ENCODE measurements around the gene NGF. TPM values are rescaled to one million over a fixed set of nuclear protein-coding genes. Genes with fewer than 3 reads are reported as not detected.
A peak's percentile ranks its signal among the peaks of the same experiment; 100 is the strongest.
"Not testable (repeated sequence)": the region's sequence is repeated elsewhere in the genome, so short reads cannot be mapped to it uniquely, and the experiment has no call there.

The NGF gene
- polyA plus RNA-seq (2011; rRNA removed): 6.7 and 7.3 TPM in 2 replicates
- polyA minus RNA-seq (2011; rRNA and poly(A)+ RNA removed): 5.9 and 6.2 TPM in 2 replicates

GRCh38 chr1:115337633-115338456 is at the start of gene NGF:
Gene NGF, minus strand, starts transcription at chr1:115338249. Its CDS starts 51,454 bp downstream, at chr1:115286795.
- no peaks in the 10 kb centered on the region for H3K27me3 ChIP-seq (ENCODE audit: control insufficient read depth, insufficient read depth, low read length)
- peak within 1 kb of the TSS; percentile 93 for H3K4me3 ChIP-seq (ENCODE audit: low read depth, low read length)
- TF ChIP-seq, protein P1, sequence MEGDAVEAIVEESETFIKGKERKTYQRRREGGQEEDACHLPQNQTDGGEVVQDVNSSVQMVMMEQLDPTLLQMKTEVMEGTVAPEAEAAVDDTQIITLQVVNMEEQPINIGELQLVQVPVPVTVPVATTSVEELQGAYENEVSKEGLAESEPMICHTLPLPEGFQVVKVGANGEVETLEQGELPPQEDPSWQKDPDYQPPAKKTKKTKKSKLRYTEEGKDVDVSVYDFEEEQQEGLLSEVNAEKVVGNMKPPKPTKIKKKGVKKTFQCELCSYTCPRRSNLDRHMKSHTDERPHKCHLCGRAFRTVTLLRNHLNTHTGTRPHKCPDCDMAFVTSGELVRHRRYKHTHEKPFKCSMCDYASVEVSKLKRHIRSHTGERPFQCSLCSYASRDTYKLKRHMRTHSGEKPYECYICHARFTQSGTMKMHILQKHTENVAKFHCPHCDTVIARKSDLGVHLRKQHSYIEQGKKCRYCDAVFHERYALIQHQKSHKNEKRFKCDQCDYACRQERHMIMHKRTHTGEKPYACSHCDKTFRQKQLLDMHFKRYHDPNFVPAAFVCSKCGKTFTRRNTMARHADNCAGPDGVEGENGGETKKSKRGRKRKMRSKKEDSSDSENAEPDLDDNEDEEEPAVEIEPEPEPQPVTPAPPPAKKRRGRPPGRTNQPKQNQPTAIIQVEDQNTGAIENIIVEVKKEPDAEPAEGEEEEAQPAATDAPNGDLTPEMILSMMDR (IDR thresholded peaks at IDR 0.05; ENCODE audit: low read depth, low read length): peak; percentile 3; the same call in 1 of the 2 replicates
- DNase-seq (ENCODE audit: low read depth, low spot score): peak; percentile 32
- no peaks in the 10 kb centered on the region for H3K9me3 ChIP-seq (ENCODE audit: control insufficient read depth, insufficient read depth, low read length)
- CTCF ChIA-PET: interaction anchor here (0.9 to 3.0 kb wide), 4 partner anchors 196 to 258 kb away, joined by 3 to 21 read pairs (median 4); no protein-coding TSS in a partner anchor
- POLR2A ChIA-PET: interaction anchor here (0.6 to 1.8 kb wide), 5 partner anchors 27 to 321 kb away, joined by 3 to 6 read pairs (median 3); no protein-coding TSS in a partner anchor
- H3K27ac ChIP-seq (ENCODE audit: low read depth, low read length): peak within 1 kb of the TSS; percentile 11

DNA sequence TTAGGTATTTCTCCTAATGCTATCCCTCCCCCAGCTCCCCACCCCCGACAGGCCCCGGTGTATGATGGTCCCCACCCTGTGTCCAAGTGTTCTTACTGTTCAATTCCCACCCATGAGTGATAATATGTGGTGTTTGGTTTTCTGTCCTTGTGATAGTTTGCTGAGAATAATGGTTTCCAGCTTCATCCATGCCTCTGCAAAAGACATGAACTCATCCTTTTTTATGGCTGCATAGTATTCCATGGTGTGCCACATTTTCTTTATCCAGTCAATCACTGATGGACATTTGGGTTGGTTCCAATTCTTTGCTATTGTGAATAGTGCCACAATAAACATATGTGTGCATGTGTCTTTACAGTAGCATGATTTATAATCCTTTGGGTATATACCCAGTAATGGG is 45.4 kb upstream of the NGF start:
- POLR2A ChIA-PET; H3K27me3 ChIP-seq (ENCODE audit: control insufficient read depth, insufficient read depth, low read length); H3K27ac ChIP-seq (ENCODE audit: low read depth, low read length); CTCF ChIA-PET; DNase-seq (ENCODE audit: low read depth, low spot score); H3K4me3 ChIP-seq (ENCODE audit: low read depth, low read length); H3K9me3 ChIP-seq (ENCODE audit: control insufficient read depth, insufficient read depth, low read length): not testable (repeated sequence)

- DNase-seq (ENCODE audit: low read depth, low spot score): no peak
- Histone ChIP-seq H3K27me3 (ENCODE audit: control insufficient read depth, insufficient read depth, low read length) (no peaks in the 10 kb centered on the region), H3K4me3 (ENCODE audit: low read depth, low read length) (no peak overlapping the region), H3K27ac (ENCODE audit: low read depth, low read length) (no peak overlapping the region), H3K9me3 (ENCODE audit: control insufficient read depth, insufficient read depth, low read length) (no peaks in the 10 kb centered on the region)
- ChIA-PET CTCF (no interaction called here), POLR2A (no interaction called here)
- TF ChIP-seq, protein P1 (IDR thresholded peaks at IDR 0.05; ENCODE audit: low read depth, low read length): no peak
These were observed 41.9 kb upstream of the NGF start for GRCh38 chr1:115379943-115380342.

DNA sequence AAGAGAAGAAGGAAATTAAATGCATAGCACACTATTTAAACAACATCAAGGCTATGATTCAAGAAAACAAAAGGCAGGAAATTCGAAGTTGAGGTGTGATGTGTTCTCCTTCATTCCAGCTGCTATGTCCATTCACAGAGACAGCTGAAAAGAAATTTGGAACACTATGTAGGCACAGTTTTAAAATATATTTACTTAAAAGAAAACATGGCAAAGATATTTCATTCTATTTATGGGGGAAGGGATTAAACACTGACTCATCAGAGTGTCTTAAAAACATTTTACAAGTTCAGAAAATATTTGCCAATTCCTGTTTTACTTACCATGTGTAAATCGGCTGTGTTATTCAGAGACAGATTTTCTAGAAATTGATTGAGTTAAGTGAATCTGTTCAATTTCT is 39.4 kb upstream of the NGF start:
- POLR2A ChIA-PET: no interaction called here
- TF ChIP-seq, protein P1 (IDR thresholded peaks at IDR 0.05; ENCODE audit: low read depth, low read length): no peak
- DNase-seq (ENCODE audit: low read depth, low spot score): no peak
- CTCF ChIA-PET: no interaction called here
- no peak overlapping the region for H3K4me3 ChIP-seq (ENCODE audit: low read depth, low read length)
- H3K27ac ChIP-seq (ENCODE audit: low read depth, low read length): no peak overlapping the region
- H3K9me3 ChIP-seq (ENCODE audit: control insufficient read depth, insufficient read depth, low read length): no peaks in the 10 kb centered on the region
- H3K27me3 ChIP-seq (ENCODE audit: control insufficient read depth, insufficient read depth, low read length): no peaks in the 10 kb centered on the region

- Histone ChIP-seq H3K4me3 (ENCODE audit: low read depth, low read length) (no peak overlapping the region), H3K9me3 (ENCODE audit: control insufficient read depth, insufficient read depth, low read length) (no peaks in the 10 kb centered on the region), H3K27ac (ENCODE audit: low read depth, low read length) (no peak overlapping the region), H3K27me3 (ENCODE audit: control insufficient read depth, insufficient read depth, low read length) (no peaks in the 10 kb centered on the region)
- no peak for DNase-seq (ENCODE audit: low read depth, low spot score)
- TF ChIP-seq, protein P1 (IDR thresholded peaks at IDR 0.05; ENCODE audit: low read depth, low read length): no peak
- POLR2A ChIA-PET: no interaction called here
- CTCF ChIA-PET: interaction anchor here (0.7 kb wide), 2 partner anchors 235 to 236 kb away, joined by 3 to 5 read pairs; no protein-coding TSS in a partner anchor
These were observed 36.5 kb upstream of the NGF start for GRCh38 chr1:115374598-115374997.

All from AG04450 (cell line).